DMS53 treated with DMSO at 0.1 percent for 48 hours (cell line): ENCODE measurements around the gene STRAP.
"Not testable (repeated sequence)": the region's sequence is repeated elsewhere in the genome, so short reads cannot be mapped to it uniquely, and the experiment has no call there.

ENCODE experiments used
- DNase-seq: peaks from one replicate; lab custom pipeline; 2025; ENCODE audit not compliant: unreplicated experiment; lab: John Stamatoyannopoulos, UW

Gene STRAP

GRCh38 chr12:15868186-15868585, 14.0 kb upstream of the STRAP start:
- no peak for DNase-seq

GRCh38 chr12:15873556-15873955, 8.6 kb upstream of the STRAP start:
- DNase-seq: no peak

- not testable (repeated sequence) for DNase-seq
Measured at GRCh38 chr12:15874556-15875145, 7.5 kb upstream of the STRAP start.

GRCh38 chr12:15875863-15876262, 6.3 kb upstream of the STRAP start:
- DNase-seq: no peak

GRCh38 chr12:15879413-15879812, 2.8 kb upstream of the STRAP start:
- no peak for DNase-seq

GRCh38 chr12:15880721-15881120, 1.5 kb upstream of the STRAP start:
- DNase-seq: peak; percentile 85

GRCh38 chr12:15883536-15883935, 1.3 kb downstream of the STRAP start:
- DNase-seq: no peak

- DNase-seq: no peak
Measured at GRCh38 chr12:15886372-15887042, 4.3 kb downstream of the STRAP start.

GRCh38 chr12:15887043-15887817, 5.0 kb downstream of the STRAP start:
- DNase-seq: no peak

GRCh38 chr12:15892645-15893259, 10.6 kb downstream of the STRAP start:
- DNase-seq: no peak

- no peak for DNase-seq
Measured at GRCh38 chr12:15893260-15893659, 11.1 kb downstream of the STRAP start.

- no peak for DNase-seq
Measured at GRCh38 chr12:15896867-15897266, 14.7 kb downstream of the STRAP start.

- DNase-seq: no peak
Measured at GRCh38 chr12:15897433-15897832, 15.2 kb downstream of the STRAP start.

GRCh38 chr12:15899282-15899870, 17.2 kb downstream of the STRAP start:
- peak; percentile 71 for DNase-seq

- no peak for DNase-seq
Measured at GRCh38 chr12:15904378-15904920, 22.3 kb downstream of the STRAP start.

- DNase-seq: no peak
Measured at GRCh38 chr12:15910468-15910863, 28.3 kb downstream of the STRAP start.

GRCh38 chr12:15910864-15911721, 28.9 kb downstream of the STRAP start, which contains the start of gene DERA:
Gene DERA, plus strand, starts transcription at chr12:15911332. Its CDS starts 52 bp downstream, at chr12:15911384.
- peak; percentile 95 for DNase-seq

GRCh38 chr12:15911931-15912330, 29.7 kb downstream of the STRAP start:
- DNase-seq: not testable (repeated sequence)

- DNase-seq: not testable (repeated sequence)
Measured at GRCh38 chr12:15914131-15914530, 31.9 kb downstream of the STRAP start.

GRCh38 chr12:15918066-15918465, 35.9 kb downstream of the STRAP start:
- no peak for DNase-seq
